KG1 (cell line): ENCODE measurements around the gene GPX1.

Experiments used
- DNase-seq: peaks from one replicate; lab custom pipeline; 2025; lab: John Stamatoyannopoulos, UW

Gene GPX1

DNA sequence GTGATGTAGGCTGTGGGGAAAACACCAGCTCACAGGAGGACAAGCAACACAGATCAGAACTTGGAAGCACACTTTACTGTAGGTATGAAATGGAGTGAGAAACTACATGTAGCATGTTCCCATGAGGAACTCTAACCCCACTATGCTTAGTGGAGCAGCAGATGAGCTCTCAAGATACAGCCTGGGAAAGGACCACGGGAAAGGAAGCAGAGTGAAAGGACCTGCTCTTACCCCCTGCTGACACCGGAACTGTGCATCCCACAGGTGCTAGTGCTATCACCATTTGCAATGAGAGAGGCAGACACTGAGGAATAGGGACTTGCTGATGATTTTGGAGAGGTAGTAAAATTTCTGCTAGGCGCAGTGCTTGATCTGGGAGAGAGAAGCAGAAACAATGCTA, 46.9 kb downstream of the GPX1 start:
- no peak for DNase-seq

GRCh38 chr3:49310677-49311076, 47.5 kb downstream of the GPX1 start:
- no peak for DNase-seq
